ENCODE results near the gene CDHR4.

- TF ChIP-seq POLR2A (IDR thresholded peaks at IDR 0.05): peak; percentile 89
- peak in 1 of 3 donors; percentile 17 for TF ChIP-seq CTCF (IDR thresholded peaks at IDR 0.05)
These were observed 13.1 kb downstream of the CDHR4 start, which contains the start of gene IP6K1 for GRCh38 chr3:49786357-49787181.
